ENCODE results near the gene TNIP2. TPM values are rescaled to one million over a fixed set of nuclear protein-coding genes. Genes with fewer than 3 reads are reported as not detected.
A peak's percentile ranks its signal among the peaks of the same experiment; 100 is the strongest.

Gene TNIP2
- total RNA-seq, 6 experiments from 2014 or later, result 28.6 to 32.0 (median 30.9) TPM

DNA sequence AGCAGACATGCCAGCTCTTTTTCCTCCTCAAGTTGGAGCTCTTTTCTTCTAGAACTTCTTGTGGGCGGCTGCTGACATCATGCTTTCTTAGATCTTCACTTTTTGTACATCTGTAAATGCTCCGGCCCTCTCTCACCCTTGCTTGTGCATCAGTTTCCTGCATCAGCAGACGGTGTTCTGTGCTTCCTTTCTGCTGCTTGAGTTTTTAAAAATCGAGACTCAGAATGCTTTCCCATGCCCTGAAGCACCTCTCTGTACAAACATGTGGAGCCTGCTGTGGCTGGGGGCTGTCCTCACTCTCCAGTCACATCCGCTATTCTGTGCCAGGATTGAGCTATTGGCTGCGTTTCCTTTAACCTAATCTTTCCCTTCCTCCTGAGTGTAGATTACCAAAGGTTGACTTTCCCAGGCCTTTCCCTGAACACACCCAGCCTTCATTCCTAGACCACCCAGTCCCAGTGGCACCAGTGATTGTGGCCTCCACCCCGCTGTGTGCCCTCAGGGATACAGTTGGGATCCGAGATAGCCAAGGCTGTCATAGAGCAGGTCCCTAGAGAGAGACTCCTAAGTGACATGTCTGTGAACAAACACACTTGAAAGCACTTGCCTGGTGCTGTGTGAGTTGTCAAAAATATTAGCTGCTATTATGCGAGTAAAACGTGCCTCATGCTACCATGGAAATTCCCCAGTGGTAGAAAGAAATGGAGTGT is 41.9 kb downstream of the TNIP2 start:
- Mint-ChIP-seq H3K36me3 (ENCODE audit: low read depth) (peaks cover 34% of the 10 kb centered on the region), H3K27me3 (ENCODE audit: insufficient read depth) (no peaks in the 10 kb centered on the region), H3K4me3 (peak overlapping the region; percentile 18; the same call in 1 of the 2 replicates), H3K27ac (peak overlapping the region; percentile 82), H3K9me3 (peaks cover 7% of the 10 kb centered on the region), H3K4me1 (ENCODE audit: low read depth) (peaks cover 23% of the 10 kb centered on the region)
- TF ChIP-seq, protein P1, sequence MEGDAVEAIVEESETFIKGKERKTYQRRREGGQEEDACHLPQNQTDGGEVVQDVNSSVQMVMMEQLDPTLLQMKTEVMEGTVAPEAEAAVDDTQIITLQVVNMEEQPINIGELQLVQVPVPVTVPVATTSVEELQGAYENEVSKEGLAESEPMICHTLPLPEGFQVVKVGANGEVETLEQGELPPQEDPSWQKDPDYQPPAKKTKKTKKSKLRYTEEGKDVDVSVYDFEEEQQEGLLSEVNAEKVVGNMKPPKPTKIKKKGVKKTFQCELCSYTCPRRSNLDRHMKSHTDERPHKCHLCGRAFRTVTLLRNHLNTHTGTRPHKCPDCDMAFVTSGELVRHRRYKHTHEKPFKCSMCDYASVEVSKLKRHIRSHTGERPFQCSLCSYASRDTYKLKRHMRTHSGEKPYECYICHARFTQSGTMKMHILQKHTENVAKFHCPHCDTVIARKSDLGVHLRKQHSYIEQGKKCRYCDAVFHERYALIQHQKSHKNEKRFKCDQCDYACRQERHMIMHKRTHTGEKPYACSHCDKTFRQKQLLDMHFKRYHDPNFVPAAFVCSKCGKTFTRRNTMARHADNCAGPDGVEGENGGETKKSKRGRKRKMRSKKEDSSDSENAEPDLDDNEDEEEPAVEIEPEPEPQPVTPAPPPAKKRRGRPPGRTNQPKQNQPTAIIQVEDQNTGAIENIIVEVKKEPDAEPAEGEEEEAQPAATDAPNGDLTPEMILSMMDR (IDR thresholded peaks at IDR 0.05), result no peak; the same call in 1 of the 2 replicates
- peak; percentile 40 for DNase-seq

DNA sequence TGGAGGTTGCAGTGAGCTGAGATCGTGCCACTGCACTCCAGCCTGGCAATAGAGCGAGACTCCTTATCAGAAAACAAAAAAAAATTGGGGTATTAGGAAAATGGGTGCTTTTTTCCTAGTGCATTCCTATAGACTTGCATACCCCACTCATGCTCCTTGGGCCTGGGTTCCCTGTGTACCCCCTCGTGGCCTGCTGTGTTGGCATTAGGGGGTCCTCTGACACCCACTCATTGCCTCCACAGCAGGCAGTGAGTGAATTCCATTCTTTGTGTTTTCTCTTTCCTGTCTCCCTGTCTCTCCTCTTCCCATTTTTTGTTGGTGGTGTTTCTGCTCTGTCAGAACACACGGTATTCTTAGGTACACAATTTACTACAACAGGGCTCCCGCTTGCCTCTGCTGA is 42.8 kb downstream of the TNIP2 start:
- H3K9me3 Mint-ChIP-seq, result peaks cover 7% of the 10 kb centered on the region
- TF ChIP-seq, protein P1 (IDR thresholded peaks at IDR 0.05), result no peak
- DNase-seq, result no peak
- H3K27ac Mint-ChIP-seq, result peak overlapping the region; percentile 82
- H3K4me1 Mint-ChIP-seq (ENCODE audit: low read depth), result peaks cover 23% of the 10 kb centered on the region
- H3K36me3 Mint-ChIP-seq (ENCODE audit: low read depth), result peaks cover 31% of the 10 kb centered on the region
- H3K27me3 Mint-ChIP-seq (ENCODE audit: insufficient read depth), result no peaks in the 10 kb centered on the region
- H3K4me3 Mint-ChIP-seq, result peak overlapping the region; percentile 18; the same call in 1 of the 2 replicates

DNA sequence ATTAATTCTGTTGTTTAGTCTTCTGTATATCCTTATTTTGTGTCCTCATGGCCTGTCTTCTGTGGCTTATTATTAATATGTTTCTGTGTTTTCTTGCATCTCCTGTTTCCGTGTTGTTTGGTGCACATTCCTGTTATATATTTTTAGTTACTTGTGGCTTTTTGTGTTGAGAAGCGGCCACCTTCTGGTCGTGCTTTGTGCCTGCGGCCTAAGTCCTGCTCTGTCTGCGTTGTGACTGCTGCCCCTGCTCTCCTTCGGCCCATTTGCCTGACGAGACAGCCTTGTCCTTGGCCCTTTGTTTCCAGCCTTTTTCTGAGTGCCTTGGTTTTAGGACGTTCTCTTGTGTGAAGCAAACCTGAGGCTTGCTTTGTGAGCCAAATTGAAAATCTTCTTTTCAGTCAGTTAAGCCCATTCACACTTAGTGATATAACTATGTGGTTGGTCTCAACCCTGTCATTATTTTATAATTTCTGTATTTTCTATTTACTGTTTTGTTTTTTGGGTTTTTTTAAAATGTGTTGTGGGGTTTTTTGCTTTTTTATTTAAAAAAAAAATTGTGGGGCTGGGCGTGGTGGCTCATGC is 43.8 kb downstream of the TNIP2 start:
- no peak overlapping the region for H3K4me3 Mint-ChIP-seq
- DNase-seq, result no peak
- no peak overlapping the region for H3K27ac Mint-ChIP-seq
- H3K9me3 Mint-ChIP-seq, result peaks cover 7% of the 10 kb centered on the region
- H3K4me1 Mint-ChIP-seq (ENCODE audit: low read depth), result peaks cover 23% of the 10 kb centered on the region
- peaks cover 26% of the 10 kb centered on the region for H3K36me3 Mint-ChIP-seq (ENCODE audit: low read depth)
- TF ChIP-seq, protein P1 (IDR thresholded peaks at IDR 0.05), result peak; percentile 56
- H3K27me3 Mint-ChIP-seq (ENCODE audit: insufficient read depth), result no peaks in the 10 kb centered on the region

DNA sequence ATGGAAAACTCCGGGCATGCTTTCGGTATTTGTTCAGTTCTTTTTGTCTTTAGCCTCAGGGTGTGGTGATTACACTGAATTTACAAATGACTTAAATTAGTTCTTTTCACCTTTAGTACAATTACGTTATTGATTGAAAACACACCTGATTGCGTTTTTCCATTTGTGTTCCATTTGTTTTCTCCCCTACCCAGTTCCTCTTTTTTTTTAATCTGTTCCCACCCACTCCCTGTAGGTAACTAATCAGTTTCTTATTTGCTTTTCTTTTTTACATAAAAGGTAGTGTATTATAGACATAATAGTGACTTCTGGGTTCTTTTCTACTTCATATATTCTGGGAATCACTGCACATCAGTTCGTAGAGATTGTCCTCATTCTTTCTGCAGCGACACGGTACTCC is 53.4 kb downstream of the TNIP2 start:
- Mint-ChIP-seq H3K27ac (no peak overlapping the region), H3K27me3 (ENCODE audit: insufficient read depth) (no peaks in the 10 kb centered on the region; the same call in 1 of the 2 replicates), H3K36me3 (ENCODE audit: low read depth) (peaks cover 39% of the 10 kb centered on the region), H3K4me3 (no peak overlapping the region), H3K9me3 (no peaks in the 10 kb centered on the region), H3K4me1 (ENCODE audit: low read depth) (no peaks in the 10 kb centered on the region)
- TF ChIP-seq, protein P1 (IDR thresholded peaks at IDR 0.05), result no peak
- DNase-seq, result no peak

DNA sequence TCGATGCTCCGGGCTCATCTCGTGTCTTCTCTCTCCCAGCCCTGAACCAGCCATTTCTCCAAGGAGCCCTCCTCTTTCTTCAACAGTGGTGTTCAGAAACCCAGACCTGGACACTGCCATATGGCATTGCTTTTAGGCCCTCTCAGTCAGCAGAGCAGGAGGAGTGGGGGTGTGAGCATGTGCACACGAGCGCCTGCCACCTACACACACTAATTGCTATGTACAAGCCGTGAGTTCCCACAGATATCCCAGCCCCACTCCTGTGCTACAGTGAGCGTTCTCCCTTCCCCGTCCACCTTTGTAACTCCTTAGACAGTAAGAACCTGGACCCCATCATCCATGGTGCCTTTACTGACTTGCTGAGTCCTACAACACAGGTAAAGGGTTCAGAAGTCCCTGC is 53.8 kb downstream of the TNIP2 start:
- TF ChIP-seq, protein P1 (IDR thresholded peaks at IDR 0.05), result no peak
- Mint-ChIP-seq H3K4me1 (ENCODE audit: low read depth) (no peaks in the 10 kb centered on the region), H3K27ac (no peak overlapping the region), H3K27me3 (ENCODE audit: insufficient read depth) (no peaks in the 10 kb centered on the region; the same call in 1 of the 2 replicates), H3K36me3 (ENCODE audit: low read depth) (peaks cover 39% of the 10 kb centered on the region), H3K9me3 (no peaks in the 10 kb centered on the region), H3K4me3 (no peak overlapping the region; the same call in 1 of the 2 replicates)
- no peak for DNase-seq
